Heart left ventricle (tissue), 16 donors: Measurements from ENCODE around the gene SLC13A4. TPM values are rescaled to one million over a fixed set of nuclear protein-coding genes. Genes with fewer than 3 reads are reported as not detected.
"Not testable (repeated sequence)": the region's sequence is repeated elsewhere in the genome, so short reads cannot be mapped to it uniquely, and the experiment has no call there.

Source experiments
- ATAC-seq, 4 donors: fragments of 200-7000 bp; cut with Tn5 transposase; one replicate each; pipeline ENCODE4 v1.9.1; 2020 to 2022; ENCODE audit warnings: moderate library complexity in 4 of 4, mild to moderate bottlenecking in 3 of 4, moderate number of reproducible peaks in 1 of 4
- DNase-seq, 5 donors: peaks; one replicate each; pipeline ENCODE4 v3.0.0-alpha.2; 2020
- H3K27ac ChIP-seq, 12 donors: fragments of 200-600 bp; sonication (generic) in 4 of 12; one replicate each; pipeline versions ENCODE4 v1.5.0 to v1.8.0; 2016 to 2022; ENCODE audit warnings: mild to moderate bottlenecking in 2 of 12
- H3K27me3 ChIP-seq, 9 donors: fragments of 200-600 bp; sonication (generic) in 2 of 9; one replicate each; pipeline versions ENCODE4 v1.5.1 to v1.8.0; 2016 to 2022; ENCODE audit warnings: mild to moderate bottlenecking in 3 of 9
- H3K36me3 ChIP-seq, 9 donors: fragments of 200-600 bp; sonication (generic) in 2 of 9; one replicate each; pipeline versions ENCODE4 v1.5.0 to v1.8.0; 2018 to 2022; ENCODE audit warnings: mild to moderate bottlenecking in 2 of 9
- H3K4me1 ChIP-seq, 12 donors: fragments of 200-600 bp; sonication (generic) in 4 of 12; one replicate each; pipeline versions ENCODE4 v1.5.0 to v1.8.0; 2016 to 2022; ENCODE audit warnings: mild to moderate bottlenecking in 3 of 12
- H3K4me3 ChIP-seq, 12 donors: fragments of 200-600 bp; sonication (generic) in 4 of 12; one replicate each; pipeline versions ENCODE4 v1.5.0 to v1.8.0; 2017 to 2022; ENCODE audit warnings: mild to moderate bottlenecking in 9 of 12, moderate library complexity in 4 of 12
- H3K9me3 ChIP-seq, 12 donors: fragments of 200-600 bp; sonication (generic) in 4 of 12; one replicate each; pipeline versions ENCODE4 v1.5.0 to v1.8.0; 2016 to 2022; ENCODE audit warnings: mild to moderate bottlenecking in 1 of 12
- POLR2A ChIP-seq, 2 donors: fragments of 450-650 bp; IDR thresholded peaks; one replicate each; pipeline ENCODE4 v1.6.1; 2017; ENCODE audit warnings: antibody characterized with exemption in 2 of 2, mild to moderate bottlenecking in 2 of 2, moderate library complexity in 2 of 2
- WGBS, 4 donors: extraction: QIAGEN DNeasy Blood & Tissue Kit in 2 of 4; methylation state at CpG; one replicate each; pipeline versions ENCODE4 v1.1.5 to v1.1.7; 2013 to 2018; 5-methylcytosine and 5-hydroxymethylcytosine counted together
- intact Hi-C, 10 donors: fragments of 100-400 bp; cut with DNase I; formaldehyde crosslinking; loops; one replicate each; pipeline versions ENCODE4 v1.11.1 to v1.14.2; 2022
- long read RNA-seq, 3 donors: library from polyadenylated mRNA; unstranded; transcript quantifications; one replicate each; pipeline ENCODE4 v2.0.0, GENCODE V29; 2020 to 2021
- polyA plus RNA-seq, 2 donors: library from polyadenylated mRNA; stranded (reverse); fragments of 200-250 nt; gene quantifications; one replicate each; pipeline ENCODE4 v1.2.3, GENCODE V29; 2013
- total RNA-seq, 9 donors: library from RNA; depleted of rRNA in 2 of 9; stranded (reverse); fragments of >200 nt in 2 of 9; fragmentation: NEBNext Ultra II Directional in 3 of 9; extraction: Animal tissue kit (Norgen Biotek cat#: 25700) in 3 of 9; gene quantifications; one replicate each; pipeline versions ENCODE4 v1.1.0 to v1.2.4, GENCODE V29; 2016 to 2023
- TF ChIP-seq, protein P1 (sequence below), 12 donors: fragments of 200-600 bp; sonication (generic) in 4 of 12; IDR thresholded peaks; one replicate each; pipeline versions ENCODE4 v1.5.0 to v1.8.0; 2018 to 2022; ENCODE audit warnings: antibody characterized with exemption in 12 of 12, mild to moderate bottlenecking in 5 of 12
- donor health status: ischemic (EF 13 %, LVEDD 7.1; RV severe dilation, severe dysfunction).
- donor health status: healthy with polysubstance abuse.
- donor health status: DM: no; HTN: yes; CAD: no.
- donor health status: DM: no; HTN: no; CAD: no.
- donor health status: ischemic (EF 25% LVEDD 6.9; RV normal size, moderate dysfunction).
- donor health status: ischemic (EF 25% LVEDD 5.7; RV mildly dilated, moderate dysfunction).
- donor health status: healthy.
- donor health status: DM: yes; HTN: yes; CAD: no.
- donor health status: ischemic (EF 35%, LVEDD 5.7; RV mildly dilated, moderate dysfunction).
- donor health status: nonischemic (EF 11% LVEDD 7.7; RV severe dilation, severe dysfunction).
- donor health status: DM: yes; HTN: yes; CAD: no.
- donor health status: PGD.
- donor health status: ischemic (EF 29% LVEDD 5.4; RV normal size, mild dysfunction).
- donor health status: nonischemic (EF 23%, LVEDD 6.1; RV moderate dilation, normal function).

SLC13A4 gene
- total RNA-seq (1 to 10 TPM in 2 of 9 donors, under 1 TPM in 6, not detected in 1; 0.09 to 1.5 (median 0.46) TPM), polyA plus RNA-seq (under 1 TPM; 0.08 to 0.91 TPM)
- long read RNA-seq, donor 1, partial matches to known transcripts: 0 of 2 reads
- long read RNA-seq, donor 1, other reads (novel, unspliced or antisense): 2 of 2 reads
- long read RNA-seq, donor 2, partial matches to known transcripts: 0 of 2 reads
- long read RNA-seq, donor 2, other reads (novel, unspliced or antisense): 2 of 2 reads
- long read RNA-seq, donor 3: 0 reads

GRCh38 chr7:135728136-135728669 is at the start of gene SLC13A4:
SLC13A4 (minus strand) TSS chr7:135728186; CDS start chr7:135727496, 690 bp downstream.
- 86 to 92% (median 89%) methylated on average over 11 of the region's 11 CpGs for WGBS, 4 donors
- intact Hi-C loops: no loop called here
- Histone ChIP-seq H3K4me3 (no peak within 1 kb of the TSS), H3K4me1 (peaks cover 0 to 20% (median 2%) of the 10 kb centered on the region in 12 donors), H3K27ac (no peak within 1 kb of the TSS), H3K27me3 (no peaks in the 10 kb centered on the region), H3K36me3 (peaks cover 0 to 14% (median 0%) of the 10 kb centered on the region in 9 donors), H3K9me3 (no peaks in the 10 kb centered on the region)
- ATAC-seq (no peak), DNase-seq (no peak)
- TF ChIP-seq, protein P1, sequence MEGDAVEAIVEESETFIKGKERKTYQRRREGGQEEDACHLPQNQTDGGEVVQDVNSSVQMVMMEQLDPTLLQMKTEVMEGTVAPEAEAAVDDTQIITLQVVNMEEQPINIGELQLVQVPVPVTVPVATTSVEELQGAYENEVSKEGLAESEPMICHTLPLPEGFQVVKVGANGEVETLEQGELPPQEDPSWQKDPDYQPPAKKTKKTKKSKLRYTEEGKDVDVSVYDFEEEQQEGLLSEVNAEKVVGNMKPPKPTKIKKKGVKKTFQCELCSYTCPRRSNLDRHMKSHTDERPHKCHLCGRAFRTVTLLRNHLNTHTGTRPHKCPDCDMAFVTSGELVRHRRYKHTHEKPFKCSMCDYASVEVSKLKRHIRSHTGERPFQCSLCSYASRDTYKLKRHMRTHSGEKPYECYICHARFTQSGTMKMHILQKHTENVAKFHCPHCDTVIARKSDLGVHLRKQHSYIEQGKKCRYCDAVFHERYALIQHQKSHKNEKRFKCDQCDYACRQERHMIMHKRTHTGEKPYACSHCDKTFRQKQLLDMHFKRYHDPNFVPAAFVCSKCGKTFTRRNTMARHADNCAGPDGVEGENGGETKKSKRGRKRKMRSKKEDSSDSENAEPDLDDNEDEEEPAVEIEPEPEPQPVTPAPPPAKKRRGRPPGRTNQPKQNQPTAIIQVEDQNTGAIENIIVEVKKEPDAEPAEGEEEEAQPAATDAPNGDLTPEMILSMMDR (IDR thresholded peaks at IDR 0.05): no peak
- no peak for TF ChIP-seq POLR2A (IDR thresholded peaks at IDR 0.05)

DNA sequence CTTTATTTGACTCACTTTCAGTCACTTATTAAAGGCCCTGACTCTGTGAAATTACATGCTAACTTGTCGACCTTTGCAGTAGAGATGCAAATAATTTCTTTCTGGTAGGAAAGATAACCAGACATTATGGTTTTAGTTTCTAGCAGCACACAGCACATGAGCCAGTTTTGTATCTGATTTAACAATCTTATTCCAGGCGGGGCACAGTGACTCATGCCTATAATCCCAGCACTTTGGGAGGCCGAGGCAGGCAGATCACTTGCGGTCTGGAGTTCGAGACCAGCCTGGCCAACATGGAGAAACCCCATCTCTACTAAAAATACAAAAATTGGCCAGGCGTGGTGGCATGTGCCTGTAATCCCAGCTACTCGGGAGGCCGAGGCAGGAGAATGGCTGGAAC is 47.9 kb upstream of the SLC13A4 start:
- H3K4me3 ChIP-seq, H3K27ac ChIP-seq, H3K27me3 ChIP-seq, H3K36me3 ChIP-seq, DNase-seq, intact Hi-C loops, ATAC-seq: not testable (repeated sequence)
- 91 to 97% (median 96%) methylated on average over 8 of the region's 8 CpGs for WGBS, 4 donors
- H3K4me1 ChIP-seq: peaks cover 0 to 33% (median 9%) of the 10 kb centered on the region in 12 donors
- H3K9me3 ChIP-seq: peaks cover 0 to 16% (median 4%) of the 10 kb centered on the region in 12 donors

GRCh38 chr7:135775230-135775629 is 47.2 kb upstream of the SLC13A4 start:
- intact Hi-C loops: no loop called here
- WGBS, 4 donors: 91 to 98% (median 98%) methylated on average over 2 of the region's 2 CpGs
- peak overlapping the region in 5 of 12 donors; percentile 4 to 90 (median 81) for H3K27ac ChIP-seq

GRCh38 chr7:135774284-135774683 is 46.3 kb upstream of the SLC13A4 start:
- Histone ChIP-seq H3K4me3 (no peak overlapping the region), H3K27me3 (no peaks in the 10 kb centered on the region), H3K4me1 (peaks cover 0 to 38% (median 12%) of the 10 kb centered on the region in 12 donors), H3K9me3 (peaks cover 0 to 16% (median 4%) of the 10 kb centered on the region in 12 donors), H3K36me3 (no peaks in the 10 kb centered on the region), H3K27ac (peak overlapping the region in 11 of 12 donors; percentile 27 to 90 (median 72))
- DNase-seq: peak in 2 of 5 donors; percentile 33 to 43
- no peak for TF ChIP-seq POLR2A (IDR thresholded peaks at IDR 0.05)
- TF ChIP-seq, protein P1 (IDR thresholded peaks at IDR 0.05): no peak
- WGBS, 4 donors: 23 to 53% (median 35%) methylated on average over 4 of the region's 4 CpGs
- ATAC-seq: peak; percentile 65 to 88 (median 84)
- intact Hi-C loops: no loop called here

More at GRCh38 chr7:135775230-135775629, 47.2 kb upstream of the SLC13A4 start:
- peak in 3 of 4 donors; percentile 15 to 46 (median 15) for ATAC-seq
- Histone ChIP-seq H3K9me3 (peaks cover 0 to 16% (median 4%) of the 10 kb centered on the region in 12 donors), H3K4me3 (no peak overlapping the region), H3K4me1 (peaks cover 0 to 33% (median 9%) of the 10 kb centered on the region in 12 donors), H3K36me3 (no peaks in the 10 kb centered on the region), H3K27me3 (no peaks in the 10 kb centered on the region)
- DNase-seq: no peak
- TF ChIP-seq POLR2A (IDR thresholded peaks at IDR 0.05): no peak
- TF ChIP-seq, protein P1 (IDR thresholded peaks at IDR 0.05): no peak
